Lower lobe of right lung (tissue), 2 donors: Measurements from ENCODE around the gene SERPINB3. TPM values are rescaled to one million over a fixed set of nuclear protein-coding genes. Genes with fewer than 3 reads are reported as not detected.

ENCODE experiments used
- ATAC-seq, 2 donors: fragments of 200-7000 bp; cut with Tn5 transposase; one replicate each; pipeline ENCODE4 v1.9.1; 2020 to 2022; ENCODE audit warnings: mild to moderate bottlenecking in 2 of 2, moderate library complexity in 2 of 2
- DNase-seq: peaks from one replicate; pipeline ENCODE4 v3.0.0-alpha.2; 2020
- H3K27ac ChIP-seq: fragments of 200-600 bp; one replicate; pipeline ENCODE4 v1.8.0; 2022
- H3K27me3 ChIP-seq: fragments of 200-600 bp; one replicate; pipeline ENCODE4 v1.8.0; 2022; ENCODE audit warnings: low read depth
- H3K36me3 ChIP-seq: fragments of 200-600 bp; one replicate; pipeline ENCODE4 v1.8.0; 2022; ENCODE audit warnings: mild to moderate bottlenecking
- H3K4me1 ChIP-seq: fragments of 200-600 bp; one replicate; pipeline ENCODE4 v1.8.0; 2022
- H3K4me3 ChIP-seq: fragments of 200-600 bp; one replicate; pipeline ENCODE4 v1.8.0; 2022; ENCODE audit warnings: mild to moderate bottlenecking
- H3K9me3 ChIP-seq: fragments of 200-600 bp; one replicate; pipeline ENCODE4 v1.8.0; 2022
- CTCF ChIP-seq: fragments of 200-600 bp; IDR thresholded peaks from one replicate; pipeline ENCODE4 v1.8.0; 2022; ENCODE audit warnings: antibody characterized with exemption, mild to moderate bottlenecking
- intact Hi-C: fragments of 100-400 bp; cut with DNase I; formaldehyde crosslinking; loops from one replicate; pipeline ENCODE4 v1.11.0; 2022
- total RNA-seq: library from RNA; stranded (reverse); fragmentation: NEBNext Ultra II Directional; extraction: Animal tissue kit (Norgen Biotek cat#: 25700); gene quantifications from one replicate; pipeline ENCODE4 v1.2.1, GENCODE V29; 2021
- donor health status: DM: no; HTN: yes; CAD: no; lungs with severe emphysema.

Gene SERPINB3
- total RNA-seq, 1 donor from 2014 or later, result not detected

- no peak for ATAC-seq
- Histone ChIP-seq H3K27me3 (no peaks in the 10 kb centered on the region), H3K4me1 (no peaks in the 10 kb centered on the region), H3K4me3 (no peak overlapping the region), H3K36me3 (no peaks in the 10 kb centered on the region), H3K27ac (no peak overlapping the region), H3K9me3 (no peaks in the 10 kb centered on the region)
- no peak for DNase-seq
- intact Hi-C loops, result no loop called here
- no peak for TF ChIP-seq CTCF
These were observed 43.8 kb downstream of the SERPINB3 start for GRCh38 chr18:63617915-63618234.

GRCh38 chr18:63617049-63617914, 44.4 kb downstream of the SERPINB3 start:
- ATAC-seq, result no peak
- DNase-seq, result no peak
- intact Hi-C loops, result no loop called here

GRCh38 chr18:63613420-63613819, 48.3 kb downstream of the SERPINB3 start:
- intact Hi-C loops, result no loop called here
- no peak for TF ChIP-seq CTCF
- no peak overlapping the region for H3K4me3 ChIP-seq
- H3K9me3 ChIP-seq, result no peaks in the 10 kb centered on the region
- no peaks in the 10 kb centered on the region for H3K27me3 ChIP-seq
- H3K27ac ChIP-seq, result no peak overlapping the region
- DNase-seq (no peak), ATAC-seq (no peak)
- H3K4me1 ChIP-seq, result no peaks in the 10 kb centered on the region
- H3K36me3 ChIP-seq, result no peaks in the 10 kb centered on the region

More at GRCh38 chr18:63617049-63617914, 44.4 kb downstream of the SERPINB3 start:
- Histone ChIP-seq H3K27me3 (no peaks in the 10 kb centered on the region), H3K36me3 (no peaks in the 10 kb centered on the region), H3K9me3 (no peaks in the 10 kb centered on the region), H3K4me3 (no peak overlapping the region), H3K4me1 (no peaks in the 10 kb centered on the region), H3K27ac (no peak overlapping the region)
- TF ChIP-seq CTCF, result no peak

GRCh38 chr18:63606526-63606925, 55.2 kb downstream of the SERPINB3 start:
- intact Hi-C loops, result no loop called here
- Histone ChIP-seq H3K4me3 (no peak overlapping the region), H3K9me3 (no peaks in the 10 kb centered on the region), H3K27me3 (no peaks in the 10 kb centered on the region), H3K27ac (no peak overlapping the region), H3K36me3 (no peaks in the 10 kb centered on the region), H3K4me1 (no peaks in the 10 kb centered on the region)
- DNase-seq, result no peak
- no peak for TF ChIP-seq CTCF
- no peak for ATAC-seq

Other genes with a start within 250 kb of the SERPINB3 start
- 63.6 TPM for gene VPS4B, start 239.4 kb downstream of the SERPINB3 start, total RNA-seq
- not detected for gene SERPINB5, start 184.9 kb downstream of the SERPINB3 start, total RNA-seq
- not detected for gene SERPINB12, start 119.5 kb downstream of the SERPINB3 start, total RNA-seq
- not detected for gene SERPINB13, start 74.5 kb downstream of the SERPINB3 start, total RNA-seq
- not detected for gene SERPINB4, start 17.6 kb downstream of the SERPINB3 start, total RNA-seq
- 0.77 TPM for gene SERPINB11, start 41.1 kb upstream of the SERPINB3 start, total RNA-seq
- gene SERPINB7, start 113.5 kb upstream of the SERPINB3 start, total RNA-seq, result not detected
- gene SERPINB2, start 225.8 kb upstream of the SERPINB3 start, total RNA-seq, result not detected
- gene SERPINB10, start 246.1 kb upstream of the SERPINB3 start, total RNA-seq, result not detected